Measurements from ENCODE around the gene IQCM.

GRCh38 chr4:149493492-149493891 lies 322.2 kb downstream of the IQCM start:
- TF ChIP-seq CTCF (IDR thresholded peaks at IDR 0.05) (no peak), NR3C1 (CRISPR knock-in tag; conservative IDR thresholded peaks at IDR 0.05; ENCODE audit: low read depth) (no peak), ZNF396 (CRISPR knock-in tag; IDR thresholded peaks at IDR 0.05; ENCODE audit: borderline replicate concordance) (no peak), ZNF416 (CRISPR knock-in tag; IDR thresholded peaks at IDR 0.05) (no peak), NFYB (CRISPR knock-in tag; conservative IDR thresholded peaks at IDR 0.05; ENCODE audit: low read depth) (no peak), IRF2 (CRISPR knock-in tag; IDR thresholded peaks at IDR 0.05; ENCODE audit: borderline replicate concordance, low read depth) (no peak), FOXP1 (CRISPR knock-in tag; IDR thresholded peaks at IDR 0.05; ENCODE audit: borderline replicate concordance) (no peak)
